HG02759 (cell line): ENCODE results near the gene ELOVL5.

Experiments used
- ATAC-seq: cut with Tn5 transposase; IDR thresholded peaks from one replicate; pipeline ENCODE4 v1.9.1; 2021; ENCODE audit warnings: mild to moderate bottlenecking, moderate library complexity; ENCODE audit not compliant: unreplicated experiment

The ELOVL5 gene

GRCh38 chr6:53280207-53280606 lies 68.5 kb downstream of the ELOVL5 start:
- ATAC-seq = no peak

GRCh38 chr6:53279293-53279692 lies 69.5 kb downstream of the ELOVL5 start:
- ATAC-seq = no peak

GRCh38 chr6:53273370-53273769 lies 75.4 kb downstream of the ELOVL5 start:
- no peak for ATAC-seq

GRCh38 chr6:53269827-53270226 lies 78.9 kb downstream of the ELOVL5 start:
- ATAC-seq = no peak

- no peak for ATAC-seq
Measured at GRCh38 chr6:53268858-53269608, 79.7 kb downstream of the ELOVL5 start.

- ATAC-seq = no peak
Measured at GRCh38 chr6:53266553-53267090, 82.1 kb downstream of the ELOVL5 start.

GRCh38 chr6:53264915-53265607 lies 83.7 kb downstream of the ELOVL5 start:
- ATAC-seq = no peak

- ATAC-seq = no peak
Measured at GRCh38 chr6:53264337-53264736, 84.4 kb downstream of the ELOVL5 start.

GRCh38 chr6:53263917-53264316 lies 84.8 kb downstream of the ELOVL5 start:
- ATAC-seq = no peak

- ATAC-seq = no peak
Measured at GRCh38 chr6:53259860-53260580, 88.7 kb downstream of the ELOVL5 start.

GRCh38 chr6:53258774-53259155 lies 90.0 kb downstream of the ELOVL5 start:
- no peak for ATAC-seq

GRCh38 chr6:53258076-53258773 lies 90.5 kb downstream of the ELOVL5 start:
- ATAC-seq = no peak

GRCh38 chr6:53257533-53257932 lies 91.2 kb downstream of the ELOVL5 start:
- ATAC-seq = no peak

- ATAC-seq = no peak
Measured at GRCh38 chr6:53257001-53257400, 91.7 kb downstream of the ELOVL5 start.

GRCh38 chr6:53252177-53252692 lies 96.5 kb downstream of the ELOVL5 start:
- ATAC-seq = no peak

- ATAC-seq = no peak
Measured at GRCh38 chr6:53251033-53251672, 97.6 kb downstream of the ELOVL5 start.

GRCh38 chr6:53250176-53251032 lies 98.3 kb downstream of the ELOVL5 start:
- no peak for ATAC-seq

GRCh38 chr6:53246924-53247323 lies 101.8 kb downstream of the ELOVL5 start:
- no peak for ATAC-seq

GRCh38 chr6:53244958-53245357 lies 103.8 kb downstream of the ELOVL5 start:
- ATAC-seq = peak; percentile 84
